ENCODE results near the gene LITAF.

The LITAF gene

GRCh38 chr16:11627292-11627663 lies 40.6 kb upstream of the LITAF start:
- TF ChIP-seq CTCF (IDR thresholded peaks at IDR 0.05; ENCODE audit: insufficient read depth, missing control alignments): no peak
- no peak for FAIRE-seq

DNA sequence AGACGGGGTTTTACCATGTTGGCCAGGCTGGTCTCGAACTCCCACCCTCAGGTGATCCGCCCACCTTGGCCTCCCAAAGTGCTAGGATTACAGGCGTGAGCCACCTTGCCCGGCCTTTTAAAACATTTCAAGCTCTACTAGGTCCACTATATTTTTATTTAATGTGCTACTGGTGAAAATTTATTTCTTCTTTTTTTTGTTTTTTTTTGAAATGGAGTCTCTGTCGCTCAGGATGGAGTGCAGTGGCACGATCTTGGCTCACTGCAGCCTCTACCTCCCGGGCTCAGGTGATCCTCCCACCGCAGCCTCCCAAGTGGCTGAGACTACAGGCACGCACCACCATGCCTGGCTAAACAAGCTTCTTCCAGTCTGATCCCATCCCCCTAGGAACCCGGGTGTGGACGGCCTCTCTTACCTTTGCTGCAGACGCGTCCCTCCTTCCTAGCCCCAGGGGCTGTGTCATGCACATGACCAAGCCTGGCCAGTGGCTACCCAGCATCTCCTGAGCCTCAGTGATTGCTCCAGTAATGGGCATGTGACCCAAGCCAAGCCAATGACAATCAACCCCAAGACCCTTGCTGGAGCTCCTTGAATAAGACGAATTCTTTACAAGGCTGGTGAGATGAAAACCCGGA lies 40.1 kb upstream of the LITAF start:
- DNase-seq (ENCODE audit: insufficient read length, low spot score): no peak
- FAIRE-seq: no peak
- no peak for TF ChIP-seq CTCF (IDR thresholded peaks at IDR 0.05; ENCODE audit: insufficient read depth, missing control alignments)

More at GRCh38 chr16:11627292-11627663, 40.6 kb upstream of the LITAF start:
- DNase-seq (ENCODE audit: insufficient read length, low spot score): no peak

DNA sequence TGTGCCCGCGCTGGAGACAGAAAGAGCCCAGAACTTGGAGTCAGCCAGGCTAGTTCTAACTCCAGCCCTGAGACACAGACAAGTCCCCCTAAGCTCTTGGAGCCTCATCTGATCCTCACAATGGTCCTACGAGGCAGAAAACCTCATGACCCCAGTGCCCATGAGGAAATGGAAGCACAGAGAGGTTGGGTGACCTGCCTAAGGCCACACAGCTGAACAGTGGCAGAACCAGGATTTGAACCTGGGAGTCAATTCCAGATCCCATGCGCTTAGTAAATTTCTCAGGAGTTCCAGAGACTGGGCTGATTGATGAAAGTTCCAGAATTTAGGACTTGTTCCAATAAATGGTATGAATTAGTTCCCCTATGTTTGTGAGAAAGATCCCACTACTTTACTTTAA lies 39.0 kb upstream of the LITAF start:
- FAIRE-seq (no peak), DNase-seq (ENCODE audit: insufficient read length, low spot score) (no peak)
- no peak for TF ChIP-seq CTCF (IDR thresholded peaks at IDR 0.05; ENCODE audit: insufficient read depth, missing control alignments)

DNA sequence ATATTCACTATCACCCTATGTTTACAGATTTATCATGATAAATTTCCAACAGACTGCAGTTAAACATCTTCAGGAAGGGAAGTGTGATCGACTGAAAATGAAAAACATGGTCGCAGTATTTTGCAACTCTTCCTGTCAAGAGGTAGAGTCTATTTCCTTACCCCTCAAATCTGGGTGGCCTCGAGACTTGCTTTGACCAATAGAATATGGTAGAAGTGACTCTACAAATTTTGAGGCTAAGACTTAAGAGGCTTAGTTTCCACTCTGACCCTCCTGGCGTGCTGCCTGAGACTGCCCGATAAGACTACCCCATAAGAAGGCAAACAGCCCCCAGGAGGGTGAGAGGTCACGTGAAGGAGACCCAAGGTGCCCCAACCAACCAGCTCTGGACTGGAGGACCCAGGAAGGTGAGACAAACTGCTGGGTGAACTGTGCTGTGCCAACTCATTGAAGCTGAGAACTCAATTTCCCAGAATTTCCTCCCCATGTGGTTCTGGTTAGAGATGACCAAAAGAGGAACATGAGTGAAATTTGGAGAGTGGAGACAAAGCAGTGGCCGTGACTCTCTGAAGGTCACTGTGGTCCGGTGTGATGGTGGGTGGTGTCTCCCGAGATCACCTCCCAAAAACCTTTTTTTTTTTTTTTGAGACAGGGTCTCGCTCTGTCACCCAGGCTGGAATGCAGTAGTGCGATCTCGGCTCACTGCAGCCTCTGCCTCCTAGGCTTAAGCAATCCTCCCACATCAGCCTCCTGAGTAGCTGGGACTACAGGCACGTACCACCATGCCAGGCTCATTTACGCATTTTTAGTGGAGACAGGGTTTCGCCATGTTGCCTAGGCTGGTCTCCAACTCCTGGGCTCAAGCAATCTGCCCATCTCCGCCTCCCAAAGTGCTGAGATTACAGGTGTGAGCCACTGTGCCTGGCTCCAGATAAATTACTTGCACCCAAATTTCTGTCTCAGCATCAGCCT lies 38.2 kb upstream of the LITAF start:
- TF ChIP-seq CTCF (IDR thresholded peaks at IDR 0.05; ENCODE audit: insufficient read depth, missing control alignments): no peak
- FAIRE-seq (no peak), DNase-seq (ENCODE audit: insufficient read length, low spot score) (no peak)

DNA sequence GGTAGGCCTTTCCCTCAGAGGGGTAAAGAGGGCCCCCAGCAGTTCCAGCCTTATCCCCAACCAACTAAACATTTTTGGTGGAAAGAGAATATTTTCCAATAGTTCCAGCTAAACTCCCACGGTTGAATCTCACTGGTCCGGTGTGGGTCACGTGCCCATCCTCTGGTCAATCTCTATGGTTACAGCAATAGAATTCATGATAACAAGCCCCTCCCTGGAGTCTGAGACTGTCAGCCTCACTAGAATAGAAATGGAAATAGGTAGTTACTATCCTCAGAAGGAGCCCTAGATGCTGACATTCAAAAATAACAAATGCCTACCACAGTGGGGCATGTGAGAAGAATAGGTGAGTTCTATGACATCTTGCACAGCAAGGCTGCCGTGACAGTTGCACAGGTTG lies 37.5 kb upstream of the LITAF start:
- TF ChIP-seq CTCF (IDR thresholded peaks at IDR 0.05; ENCODE audit: insufficient read depth, missing control alignments): no peak
- DNase-seq (ENCODE audit: insufficient read length, low spot score) (no peak), FAIRE-seq (no peak)

DNA sequence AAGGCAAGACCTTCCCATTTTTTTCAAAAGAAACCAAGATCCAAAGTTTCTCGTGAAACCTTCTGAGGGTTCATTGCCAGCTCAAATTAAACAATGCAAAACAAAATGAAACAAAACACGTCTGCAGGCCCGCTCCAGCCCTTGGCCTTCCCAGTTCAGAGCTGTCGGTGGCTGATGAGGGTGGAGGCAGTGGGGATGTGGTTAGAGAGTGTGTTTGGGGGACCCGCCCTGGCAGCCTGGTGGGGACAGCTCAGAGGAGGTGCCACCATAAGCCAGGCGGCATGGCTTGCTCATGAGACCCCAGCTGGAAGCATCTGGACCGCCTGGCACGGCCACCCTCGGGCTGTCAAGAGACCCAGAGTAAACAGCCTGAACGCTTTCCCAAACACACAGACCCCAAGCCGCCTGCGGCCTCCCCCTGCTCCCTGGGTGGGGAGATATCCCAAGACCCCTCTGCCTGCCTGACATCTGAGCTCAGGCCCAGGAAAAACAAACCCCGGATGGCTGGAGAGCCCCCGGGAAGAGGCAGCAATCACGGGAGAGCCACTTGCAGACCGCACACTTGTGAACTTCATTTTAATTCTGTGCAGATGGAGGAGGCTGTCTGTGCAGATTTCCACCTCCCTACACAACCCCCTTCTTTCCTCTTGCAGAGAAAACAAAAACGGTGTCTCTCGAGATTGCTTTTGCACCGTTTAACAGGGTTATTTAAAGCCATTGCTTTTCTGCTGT lies 35.4 kb upstream of the LITAF start:
- FAIRE-seq (no peak), DNase-seq (ENCODE audit: insufficient read length, low spot score) (no peak)
- TF ChIP-seq CTCF (IDR thresholded peaks at IDR 0.05; ENCODE audit: insufficient read depth, missing control alignments): no peak
